Neural cell (in vitro differentiated cells): ENCODE measurements around the gene ZNF503. TPM values are rescaled to one million over a fixed set of nuclear protein-coding genes. Genes with fewer than 3 reads are reported as not detected.

Experiments
- H2AFZ ChIP-seq: fragments of 200-600, 300-800 bp; sonication (generic), shearing (Covaris generic); 2 replicates; pipeline ENCODE4 v1.6.0; 2014; ENCODE audit warnings: low read depth, mild to moderate bottlenecking, antibody characterized with exemption, low read length, moderate library complexity
- H3F3A ChIP-seq: fragments of 200-600 bp; shearing (Covaris generic); 2 replicates; pipeline ENCODE4 v1.6.1; 2016; ENCODE audit warnings: mild to moderate bottlenecking, moderate library complexity, mixed read lengths, antibody characterized with exemption, low read length; ENCODE audit not compliant: insufficient read depth, poor library complexity, severe bottlenecking
- H3K27ac ChIP-seq: fragments of 200-600, 300-800 bp; sonication (generic), shearing (Covaris generic); 2 replicates; pipeline ENCODE4 v1.5.1; 2014; ENCODE audit warnings: mild to moderate bottlenecking, low read length, moderate library complexity
- H3K27me3 ChIP-seq: fragments of 300-800, 200-600 bp; sonication (generic), shearing (Covaris generic); 2 replicates; pipeline ENCODE4 v1.6.0; 2014; ENCODE audit warnings: mild to moderate bottlenecking, low read depth, low read length, moderate library complexity; ENCODE audit not compliant: insufficient read depth
- H3K36me3 ChIP-seq: fragments of 300-800, 200-600 bp; sonication (generic), shearing (Covaris generic); 2 replicates; pipeline ENCODE4 v1.5.1; 2014; ENCODE audit warnings: mild to moderate bottlenecking, antibody characterized with exemption, low read length, moderate library complexity; ENCODE audit not compliant: insufficient read depth
- H3K4me2 ChIP-seq: fragments of 300-800, 200-600 bp; sonication (generic), shearing (Covaris generic); 2 replicates; pipeline ENCODE4 v1.6.0; 2014; ENCODE audit warnings: mild to moderate bottlenecking, low read length
- H3K4me3 ChIP-seq: fragments of 300-800, 200-600 bp; sonication (generic), shearing (Covaris generic); 2 replicates; pipeline ENCODE4 v1.5.1; 2014; ENCODE audit warnings: mild to moderate bottlenecking, low read length, moderate library complexity
- H3K79me2 ChIP-seq: fragments of 200-600 bp; shearing (Covaris generic); replicated peaks from 2 replicates; pipeline ENCODE4 v1.6.0; 2014; ENCODE audit warnings: mild to moderate bottlenecking, low read length, moderate library complexity; ENCODE audit not compliant: insufficient read depth
- H3K9ac ChIP-seq: fragments of 300-800, 200-600 bp; sonication (generic), shearing (Covaris generic); 2 replicates; pipeline ENCODE4 v1.6.1; 2016; ENCODE audit warnings: mild to moderate bottlenecking, low read length, mixed read lengths
- H3K9me2 ChIP-seq: fragments of 200-600 bp; shearing (Covaris generic); 2 replicates; pipeline ENCODE4 v1.6.1; 2016; ENCODE audit warnings: mild to moderate bottlenecking, low read length, mixed read lengths; ENCODE audit not compliant: insufficient read depth
- H3K9me3 ChIP-seq: fragments of 200-600, 300-800 bp; sonication (generic), shearing (Covaris generic); 2 replicates; pipeline ENCODE4 v1.6.1; 2016; ENCODE audit warnings: mild to moderate bottlenecking, mixed run types, low read length, moderate library complexity, mixed read lengths
- H4K20me1 ChIP-seq: fragments of 200-600 bp; shearing (Covaris generic); 2 replicates; pipeline ENCODE4 v1.6.1; 2016; ENCODE audit warnings: mild to moderate bottlenecking, mixed run types; ENCODE audit not compliant: insufficient read depth
- EP300 ChIP-seq: fragments of 450-650 bp; conservative IDR thresholded peaks from 2 replicates; pipeline ENCODE4 v1.6.1; 2014; ENCODE audit warnings: antibody characterized with exemption, mild to moderate bottlenecking, moderate library complexity; ENCODE audit not compliant: poor library complexity, severe bottlenecking
- EZH2 ChIP-seq: fragments of 200-600, 300-800 bp; shearing (Covaris generic), sonication (generic); IDR thresholded peaks from 2 replicates; pipeline ENCODE4 v1.6.1; 2014; ENCODE audit warnings: antibody characterized with exemption, low read length, borderline replicate concordance, mild to moderate bottlenecking; ENCODE audit not compliant: insufficient read depth, poor library complexity, severe bottlenecking
- MXI1 ChIP-seq: fragments of 450-650 bp; conservative IDR thresholded peaks from 2 replicates; pipeline ENCODE4 v1.6.1; 2014; ENCODE audit warnings: antibody characterized with exemption, mild to moderate bottlenecking; ENCODE audit not compliant: poor library complexity, severe bottlenecking
- POLR2AphosphoS5 ChIP-seq: IDR thresholded peaks from 2 replicates; pipeline ENCODE4 v1.6.1; 2012
- RAD21 ChIP-seq: fragments of 450-650 bp; conservative IDR thresholded peaks from 2 replicates; pipeline ENCODE4 v1.6.1; 2014; ENCODE audit warnings: antibody characterized with exemption, mild to moderate bottlenecking, moderate library complexity
- SMC3 ChIP-seq: fragments of 450-650 bp; conservative IDR thresholded peaks from 2 replicates; pipeline ENCODE4 v1.6.1; 2014; ENCODE audit warnings: antibody characterized with exemption, mild to moderate bottlenecking, moderate library complexity; ENCODE audit not compliant: poor library complexity
- TAF1 ChIP-seq: IDR thresholded peaks from 2 replicates; pipeline ENCODE4 v1.6.1; 2012; ENCODE audit warnings: low read depth
- polyA plus RNA-seq: library from polyadenylated mRNA; depleted of rRNA; stranded (reverse); fragments of >200 nt; gene quantifications from 2 replicates; pipeline ENCODE4 v1.2.3, GENCODE V29; 2014
- TF ChIP-seq, protein P1 (sequence below): fragments of 450-650 bp; IDR thresholded peaks from 2 replicates; pipeline ENCODE4 v1.5.1; 2014; ENCODE audit warnings: antibody characterized with exemption, mild to moderate bottlenecking, moderate library complexity; ENCODE audit not compliant: poor library complexity, severe bottlenecking
- TF ChIP-seq, protein P2 (sequence below): IDR thresholded peaks from 2 replicates; pipeline ENCODE4 v1.6.1; 2012; ENCODE audit warnings: borderline replicate concordance

The ZNF503 gene
- polyA plus RNA-seq, 1 donor from 2014 or later = 41.4 TPM

DNA sequence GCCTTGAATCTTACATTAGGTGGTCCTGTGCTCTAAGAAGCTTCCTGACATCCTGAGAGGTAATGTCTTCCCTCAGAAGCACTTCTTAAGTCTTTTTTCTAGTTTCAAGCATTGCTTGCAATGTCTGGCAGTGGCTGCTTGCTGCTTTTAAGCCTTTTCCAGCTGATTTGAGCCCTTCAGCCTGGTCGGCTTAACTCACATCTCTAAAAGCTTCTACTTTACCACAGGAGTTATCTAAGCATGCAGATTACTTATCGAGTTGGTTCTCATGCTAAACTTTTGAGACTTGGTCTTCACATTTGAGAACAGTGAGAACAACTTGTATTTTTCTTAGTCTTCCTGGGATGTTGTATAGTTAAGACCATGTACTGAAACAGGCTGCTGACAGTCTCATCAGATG, 33.7 kb upstream of the ZNF503 start:
- Histone ChIP-seq H4K20me1 (no peaks in the 10 kb centered on the region), H2AFZ (no peak overlapping the region), H3K9ac (no peak overlapping the region), H3K4me2 (no peak overlapping the region), H3K27ac (no peak overlapping the region), H3F3A (no peaks in the 10 kb centered on the region), H3K36me3 (no peaks in the 10 kb centered on the region), H3K4me3 (no peak overlapping the region), H3K79me2 (no peaks in the 10 kb centered on the region), H3K9me3 (no peaks in the 10 kb centered on the region), H3K9me2 (no peaks in the 10 kb centered on the region), H3K27me3 (peaks cover 36% of the 10 kb centered on the region)
- TF ChIP-seq EZH2 = no peak
- TF ChIP-seq SMC3 = no peak
- TF ChIP-seq, protein P1, sequence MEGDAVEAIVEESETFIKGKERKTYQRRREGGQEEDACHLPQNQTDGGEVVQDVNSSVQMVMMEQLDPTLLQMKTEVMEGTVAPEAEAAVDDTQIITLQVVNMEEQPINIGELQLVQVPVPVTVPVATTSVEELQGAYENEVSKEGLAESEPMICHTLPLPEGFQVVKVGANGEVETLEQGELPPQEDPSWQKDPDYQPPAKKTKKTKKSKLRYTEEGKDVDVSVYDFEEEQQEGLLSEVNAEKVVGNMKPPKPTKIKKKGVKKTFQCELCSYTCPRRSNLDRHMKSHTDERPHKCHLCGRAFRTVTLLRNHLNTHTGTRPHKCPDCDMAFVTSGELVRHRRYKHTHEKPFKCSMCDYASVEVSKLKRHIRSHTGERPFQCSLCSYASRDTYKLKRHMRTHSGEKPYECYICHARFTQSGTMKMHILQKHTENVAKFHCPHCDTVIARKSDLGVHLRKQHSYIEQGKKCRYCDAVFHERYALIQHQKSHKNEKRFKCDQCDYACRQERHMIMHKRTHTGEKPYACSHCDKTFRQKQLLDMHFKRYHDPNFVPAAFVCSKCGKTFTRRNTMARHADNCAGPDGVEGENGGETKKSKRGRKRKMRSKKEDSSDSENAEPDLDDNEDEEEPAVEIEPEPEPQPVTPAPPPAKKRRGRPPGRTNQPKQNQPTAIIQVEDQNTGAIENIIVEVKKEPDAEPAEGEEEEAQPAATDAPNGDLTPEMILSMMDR = no peak
- TF ChIP-seq TAF1 = no peak
- TF ChIP-seq EP300 = no peak

DNA sequence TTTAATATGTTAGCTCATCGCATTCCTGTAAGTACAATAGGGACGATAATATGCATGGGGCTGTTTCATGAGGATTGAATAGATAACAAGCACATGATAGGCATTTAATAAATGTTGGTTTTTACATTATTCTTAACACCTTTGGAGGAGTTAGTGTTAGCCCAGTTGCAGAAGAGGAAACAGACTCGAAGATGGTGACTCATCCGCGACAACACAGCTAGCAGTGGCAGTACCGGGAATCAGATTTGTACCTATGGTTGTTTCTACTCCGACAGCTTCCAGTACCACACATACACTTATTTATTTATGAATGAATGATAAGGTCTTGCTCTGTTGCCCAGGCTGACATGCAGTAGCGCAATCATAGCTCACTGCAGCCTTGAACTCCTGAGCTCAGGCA, 32.7 kb upstream of the ZNF503 start:
- TF ChIP-seq, protein P2, sequence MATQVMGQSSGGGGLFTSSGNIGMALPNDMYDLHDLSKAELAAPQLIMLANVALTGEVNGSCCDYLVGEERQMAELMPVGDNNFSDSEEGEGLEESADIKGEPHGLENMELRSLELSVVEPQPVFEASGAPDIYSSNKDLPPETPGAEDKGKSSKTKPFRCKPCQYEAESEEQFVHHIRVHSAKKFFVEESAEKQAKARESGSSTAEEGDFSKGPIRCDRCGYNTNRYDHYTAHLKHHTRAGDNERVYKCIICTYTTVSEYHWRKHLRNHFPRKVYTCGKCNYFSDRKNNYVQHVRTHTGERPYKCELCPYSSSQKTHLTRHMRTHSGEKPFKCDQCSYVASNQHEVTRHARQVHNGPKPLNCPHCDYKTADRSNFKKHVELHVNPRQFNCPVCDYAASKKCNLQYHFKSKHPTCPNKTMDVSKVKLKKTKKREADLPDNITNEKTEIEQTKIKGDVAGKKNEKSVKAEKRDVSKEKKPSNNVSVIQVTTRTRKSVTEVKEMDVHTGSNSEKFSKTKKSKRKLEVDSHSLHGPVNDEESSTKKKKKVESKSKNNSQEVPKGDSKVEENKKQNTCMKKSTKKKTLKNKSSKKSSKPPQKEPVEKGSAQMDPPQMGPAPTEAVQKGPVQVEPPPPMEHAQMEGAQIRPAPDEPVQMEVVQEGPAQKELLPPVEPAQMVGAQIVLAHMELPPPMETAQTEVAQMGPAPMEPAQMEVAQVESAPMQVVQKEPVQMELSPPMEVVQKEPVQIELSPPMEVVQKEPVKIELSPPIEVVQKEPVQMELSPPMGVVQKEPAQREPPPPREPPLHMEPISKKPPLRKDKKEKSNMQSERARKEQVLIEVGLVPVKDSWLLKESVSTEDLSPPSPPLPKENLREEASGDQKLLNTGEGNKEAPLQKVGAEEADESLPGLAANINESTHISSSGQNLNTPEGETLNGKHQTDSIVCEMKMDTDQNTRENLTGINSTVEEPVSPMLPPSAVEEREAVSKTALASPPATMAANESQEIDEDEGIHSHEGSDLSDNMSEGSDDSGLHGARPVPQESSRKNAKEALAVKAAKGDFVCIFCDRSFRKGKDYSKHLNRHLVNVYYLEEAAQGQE = no peak
- no peak for TF ChIP-seq EP300
- no peak for TF ChIP-seq POLR2AphosphoS5
- no peak for TF ChIP-seq EZH2
- TF ChIP-seq, protein P1 = no peak
- TF ChIP-seq SMC3 = no peak
- TF ChIP-seq RAD21 = no peak
- TF ChIP-seq MXI1 = no peak
- no peak for TF ChIP-seq TAF1
- Histone ChIP-seq H3K79me2 (no peaks in the 10 kb centered on the region), H3K9me2 (no peaks in the 10 kb centered on the region), H3F3A (no peaks in the 10 kb centered on the region), H3K27me3 (peaks cover 41% of the 10 kb centered on the region), H4K20me1 (no peaks in the 10 kb centered on the region), H2AFZ (no peak overlapping the region), H3K9ac (no peak overlapping the region), H3K4me2 (no peak overlapping the region), H3K27ac (no peak overlapping the region), H3K9me3 (no peaks in the 10 kb centered on the region), H3K4me3 (no peak overlapping the region), H3K36me3 (no peaks in the 10 kb centered on the region)
